SU-DHL-6 (cell line): ENCODE data around the gene MARCO.

Source experiments
- H2AFZ ChIP-seq: fragments of 200-600 bp; sonication (generic); 2 replicates; pipeline ENCODE4 v1.6.1; 2014; ENCODE audit warnings: low read depth, mild to moderate bottlenecking, moderate library complexity, mixed read lengths, antibody characterized with exemption, low read length; ENCODE audit not compliant: severe bottlenecking
- H3F3A ChIP-seq: fragments of 200-600 bp; shearing (Covaris generic); 2 replicates; pipeline ENCODE4 v1.6.0; 2016; ENCODE audit warnings: antibody characterized with exemption, mild to moderate bottlenecking; ENCODE audit not compliant: insufficient read depth
- H3K27ac ChIP-seq: fragments of 200-600 bp; sonication (generic); 2 replicates; pipeline ENCODE4 v1.5.1; 2016; ENCODE audit warnings: low read depth, mild to moderate bottlenecking, low read length, moderate library complexity, mixed read lengths
- H3K27me3 ChIP-seq: fragments of 200-600 bp; sonication (generic), shearing (Covaris generic); 2 replicates; pipeline ENCODE4 v1.6.0; 2014; ENCODE audit warnings: mild to moderate bottlenecking, low read length
- H3K36me3 ChIP-seq: fragments of 200-600 bp; sonication (generic); 2 replicates; pipeline ENCODE4 v1.6.1; 2014; ENCODE audit warnings: mild to moderate bottlenecking, low read length, mixed read lengths
- H3K4me2 ChIP-seq: fragments of 300-600, 200-600 bp; shearing (Covaris generic), sonication (generic); 2 replicates; pipeline ENCODE4 v1.6.0; 2014; ENCODE audit warnings: low read length, low read depth, mild to moderate bottlenecking; ENCODE audit not compliant: poor library complexity, severe bottlenecking
- H3K4me3 ChIP-seq: fragments of 200-600 bp; sonication (generic); 2 replicates; pipeline ENCODE4 v1.5.1; 2014; ENCODE audit warnings: antibody characterized with exemption, low read length, mild to moderate bottlenecking, mixed read lengths; ENCODE audit not compliant: insufficient read depth, poor library complexity, severe bottlenecking
- H3K79me2 ChIP-seq: fragments of 200-600 bp; sonication (generic); 2 replicates; pipeline ENCODE4 v1.6.1; 2014; ENCODE audit warnings: mild to moderate bottlenecking, low read length, moderate library complexity; ENCODE audit not compliant: insufficient read depth
- H3K9ac ChIP-seq: fragments of 200-600 bp; sonication (generic); 2 replicates; pipeline ENCODE4 v1.7.0; 2014; ENCODE audit warnings: mild to moderate bottlenecking, low read length
- H3K9me2 ChIP-seq: fragments of 200-600 bp; sonication (generic); replicated peaks from 2 replicates; pipeline ENCODE4 v1.6.1; 2014; ENCODE audit warnings: low read length; ENCODE audit not compliant: insufficient read depth
- H3K9me3 ChIP-seq: fragments of 200-600 bp; sonication (generic); 2 replicates; pipeline ENCODE4 v1.6.1; 2014; ENCODE audit warnings: low read length, mixed read lengths; ENCODE audit not compliant: insufficient read depth
- H4K20me1 ChIP-seq: fragments of 200-600 bp; sonication (generic); 2 replicates; pipeline ENCODE4 v1.6.1; 2014; ENCODE audit warnings: low read depth, mild to moderate bottlenecking, antibody characterized with exemption, low read length, moderate library complexity, mixed read lengths
- EZH2phosphoT487 ChIP-seq: fragments of 200-600 bp; sonication (generic), shearing (Covaris generic); conservative IDR thresholded peaks from 2 replicates; pipeline ENCODE4 v1.6.1; 2018; ENCODE audit warnings: mild to moderate bottlenecking, antibody characterized with exemption, low read length, moderate library complexity, mixed read lengths
- TF ChIP-seq, protein P1 (sequence below): fragments of 200-600 bp; sonication (generic); IDR thresholded peaks from one replicate; pipeline ENCODE4 v1.5.1; 2017; ENCODE audit warnings: antibody characterized with exemption, mild to moderate bottlenecking, low read length, moderate library complexity; ENCODE audit not compliant: insufficient read depth, poor library complexity, severe bottlenecking

Gene MARCO

DNA sequence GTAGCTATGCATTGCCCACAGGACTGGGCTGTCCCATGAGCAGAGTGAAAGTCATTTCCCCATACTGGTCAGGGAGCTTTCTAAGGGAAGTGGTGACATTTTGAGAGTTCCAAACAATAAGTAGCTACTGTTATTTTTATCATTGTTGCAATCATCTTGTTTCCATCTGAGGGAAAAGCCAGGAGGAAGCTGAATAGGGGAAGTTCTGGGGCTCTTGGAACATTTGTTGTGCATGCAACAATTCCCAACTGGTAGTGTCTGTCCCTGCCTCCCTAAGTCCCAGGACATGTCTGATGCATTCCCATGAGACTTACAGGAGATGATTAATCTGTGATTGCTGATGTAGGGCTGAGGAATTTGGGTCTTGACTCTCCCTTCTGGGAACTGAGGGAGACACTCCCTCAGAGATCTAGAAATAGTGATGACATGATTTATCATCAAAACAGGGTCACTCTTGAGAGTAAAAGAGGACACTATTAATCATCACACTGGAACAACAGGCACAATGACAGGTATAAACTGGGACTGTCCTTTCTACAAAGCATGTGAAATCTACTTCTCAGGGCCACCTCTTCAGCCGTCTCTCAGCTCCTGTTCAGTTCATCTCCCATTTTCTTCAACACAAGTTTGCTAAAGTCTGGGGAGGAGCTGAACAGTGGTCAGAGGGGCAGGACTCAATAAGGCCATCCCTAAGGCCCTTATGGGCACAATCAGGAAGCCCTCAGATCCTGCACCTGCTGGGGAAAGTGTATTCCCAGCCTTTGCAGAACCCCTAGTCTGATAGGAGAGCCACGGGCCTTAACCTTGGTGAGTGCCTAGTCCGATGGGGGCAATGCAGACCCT, 28.0 kb upstream of the MARCO start:
- H3K9ac ChIP-seq, result no peak overlapping the region
- H3K79me2 ChIP-seq, result no peaks in the 10 kb centered on the region
- no peak overlapping the region for H3K4me2 ChIP-seq
- no peak overlapping the region for H3K27ac ChIP-seq
- no peak overlapping the region for H3K4me3 ChIP-seq
- no peaks in the 10 kb centered on the region for H3F3A ChIP-seq
- no peak overlapping the region for H2AFZ ChIP-seq
- no peaks in the 10 kb centered on the region for H3K9me3 ChIP-seq
- TF ChIP-seq, protein P1, sequence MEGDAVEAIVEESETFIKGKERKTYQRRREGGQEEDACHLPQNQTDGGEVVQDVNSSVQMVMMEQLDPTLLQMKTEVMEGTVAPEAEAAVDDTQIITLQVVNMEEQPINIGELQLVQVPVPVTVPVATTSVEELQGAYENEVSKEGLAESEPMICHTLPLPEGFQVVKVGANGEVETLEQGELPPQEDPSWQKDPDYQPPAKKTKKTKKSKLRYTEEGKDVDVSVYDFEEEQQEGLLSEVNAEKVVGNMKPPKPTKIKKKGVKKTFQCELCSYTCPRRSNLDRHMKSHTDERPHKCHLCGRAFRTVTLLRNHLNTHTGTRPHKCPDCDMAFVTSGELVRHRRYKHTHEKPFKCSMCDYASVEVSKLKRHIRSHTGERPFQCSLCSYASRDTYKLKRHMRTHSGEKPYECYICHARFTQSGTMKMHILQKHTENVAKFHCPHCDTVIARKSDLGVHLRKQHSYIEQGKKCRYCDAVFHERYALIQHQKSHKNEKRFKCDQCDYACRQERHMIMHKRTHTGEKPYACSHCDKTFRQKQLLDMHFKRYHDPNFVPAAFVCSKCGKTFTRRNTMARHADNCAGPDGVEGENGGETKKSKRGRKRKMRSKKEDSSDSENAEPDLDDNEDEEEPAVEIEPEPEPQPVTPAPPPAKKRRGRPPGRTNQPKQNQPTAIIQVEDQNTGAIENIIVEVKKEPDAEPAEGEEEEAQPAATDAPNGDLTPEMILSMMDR, result no peak
- no peak for TF ChIP-seq EZH2phosphoT487
- H3K27me3 ChIP-seq, result no peaks in the 10 kb centered on the region
- H3K9me2 ChIP-seq, result no peaks in the 10 kb centered on the region
- no peaks in the 10 kb centered on the region for H4K20me1 ChIP-seq
- H3K36me3 ChIP-seq, result no peaks in the 10 kb centered on the region

DNA sequence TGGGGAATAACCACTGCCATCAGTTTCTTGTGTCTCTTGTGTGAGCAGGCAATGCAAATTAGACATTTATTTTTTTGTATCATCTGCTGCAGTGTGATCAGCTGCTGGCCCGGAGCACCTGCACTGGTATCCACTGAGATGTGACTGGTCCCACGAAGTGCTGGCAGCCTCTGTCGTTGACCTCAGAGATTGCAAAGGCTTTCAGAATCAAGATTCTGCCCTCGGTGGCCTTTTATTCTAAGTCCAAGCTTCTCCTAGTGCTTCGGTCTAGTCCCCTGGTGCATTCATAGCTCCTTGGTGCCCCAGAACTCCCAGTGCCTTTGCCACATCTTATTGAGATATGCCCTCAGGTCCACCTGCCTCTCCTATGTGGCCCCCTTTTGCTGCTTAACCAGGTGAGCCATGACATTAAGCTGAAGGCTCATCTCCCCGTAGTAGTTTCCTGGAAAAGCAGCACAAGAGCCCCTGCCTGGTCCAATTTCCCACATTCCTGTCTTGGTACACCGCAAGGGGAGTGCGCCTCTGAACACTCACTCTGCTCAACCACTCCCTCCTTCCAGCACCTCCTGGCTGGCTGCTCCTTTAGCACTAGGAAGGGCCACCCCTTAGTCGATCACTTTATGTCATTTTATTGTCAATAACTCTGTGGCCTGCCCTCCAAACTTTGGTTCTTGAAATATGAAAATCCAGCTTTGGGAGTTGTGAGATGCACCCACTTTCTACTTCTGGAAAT, 27.1 kb upstream of the MARCO start:
- TF ChIP-seq, protein P1, result no peak
- TF ChIP-seq EZH2phosphoT487, result no peak
- Histone ChIP-seq H3K27ac (no peak overlapping the region), H3K4me2 (no peak overlapping the region), H3K36me3 (no peaks in the 10 kb centered on the region), H3K79me2 (no peaks in the 10 kb centered on the region), H2AFZ (no peak overlapping the region), H4K20me1 (no peaks in the 10 kb centered on the region), H3F3A (no peaks in the 10 kb centered on the region), H3K4me3 (no peak overlapping the region), H3K27me3 (no peaks in the 10 kb centered on the region), H3K9ac (no peak overlapping the region), H3K9me2 (no peaks in the 10 kb centered on the region), H3K9me3 (no peaks in the 10 kb centered on the region)

DNA sequence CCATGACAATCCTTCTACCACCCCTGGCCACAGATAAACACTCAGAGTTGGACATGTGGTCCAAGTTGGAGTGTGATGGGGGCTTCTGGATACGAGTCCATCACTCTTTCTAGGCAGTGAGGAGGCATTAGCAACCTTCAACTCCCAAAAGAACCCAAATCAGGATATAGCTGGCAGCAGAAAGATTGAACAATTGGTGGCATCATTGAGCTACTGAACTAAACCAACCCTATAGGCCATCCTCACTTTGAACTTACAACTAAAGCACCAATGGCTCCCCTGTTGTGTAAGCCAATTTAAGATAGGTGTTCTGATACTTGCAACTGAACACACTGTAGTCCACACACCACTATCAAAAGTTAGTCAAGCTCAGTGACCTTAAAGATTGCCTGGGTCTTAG, 24.0 kb upstream of the MARCO start:
- TF ChIP-seq, protein P1, result no peak
- TF ChIP-seq EZH2phosphoT487, result no peak
- no peaks in the 10 kb centered on the region for H4K20me1 ChIP-seq
- H2AFZ ChIP-seq, result no peak overlapping the region
- no peak overlapping the region for H3K9ac ChIP-seq
- H3K9me2 ChIP-seq, result no peaks in the 10 kb centered on the region
- no peaks in the 10 kb centered on the region for H3K27me3 ChIP-seq
- no peaks in the 10 kb centered on the region for H3K36me3 ChIP-seq
- no peak overlapping the region for H3K4me2 ChIP-seq
- no peak overlapping the region for H3K4me3 ChIP-seq
- no peaks in the 10 kb centered on the region for H3K9me3 ChIP-seq
- no peaks in the 10 kb centered on the region for H3K79me2 ChIP-seq
- no peaks in the 10 kb centered on the region for H3F3A ChIP-seq
- no peak overlapping the region for H3K27ac ChIP-seq
